Measurements from ENCODE around the gene MIS12. TPM values are rescaled to one million over a fixed set of nuclear protein-coding genes. Genes with fewer than 3 reads are reported as not detected.

Gene MIS12
- total and polyA plus RNA-seq, 2 of the 8 experiments (the other 6 are each of a cell fraction or from before 2014, with no cell fraction given): 9.5 to 25.6 TPM

- Histone ChIP-seq H3K27me3 (replicated peaks in 1 of 4; ENCODE audit: control insufficient read depth in 3 of 4, extremely low read depth in 1 of 4, insufficient read depth in 3 of 4, low read length in 3 of 4) (no peaks in the 10 kb centered on the region; a peak in 1 of 7 replicates), H4K91ac (replicated peaks; ENCODE audit: insufficient read length, low read length) (no peak overlapping the region), H3K4me2 (ENCODE audit: insufficient read depth in 1 of 2, low read depth in 2 of 2, low read length in 2 of 2) (no peak overlapping the region), H4K8ac (ENCODE audit: extremely low read depth, insufficient read depth, low read length) (no peak overlapping the region), H4K20me1 (replicated peaks in 1 of 2; ENCODE audit: control insufficient read depth in 1 of 2, insufficient read depth in 2 of 2, low read length in 2 of 2) (no peaks in the 10 kb centered on the region), H3K79me1 (ENCODE audit: low read depth, low read length) (no peaks in the 10 kb centered on the region), H3K4me3 (ENCODE audit: extremely low read depth in 1 of 4, insufficient read depth in 2 of 4, low read depth in 3 of 4, low read length in 4 of 4) (no peak overlapping the region), H3K18ac (ENCODE audit: extremely low read depth, low read length) (no peak overlapping the region), H2BK15ac (ENCODE audit: low read length) (no peak overlapping the region), H2AFZ (ENCODE audit: low read length) (no peak overlapping the region), H3K23ac (ENCODE audit: insufficient read length) (no peak overlapping the region), H3K23me2 (ENCODE audit: low read depth, low read length) (no peaks in the 10 kb centered on the region; the same call in 1 of the 2 replicates), H2BK5ac (ENCODE audit: low read depth, low read length) (no peak overlapping the region), H3K79me2 (ENCODE audit: control insufficient read depth in 1 of 2, insufficient read depth in 2 of 2, low read length in 2 of 2) (no peaks in the 10 kb centered on the region), H2BK12ac (ENCODE audit: low read depth, low read length) (no peak overlapping the region), H3K9ac (replicated peaks in 1 of 4; ENCODE audit: extremely low read depth in 1 of 4, low read depth in 3 of 4, low read length in 3 of 4) (no peak overlapping the region), H3K4ac (replicated peaks; ENCODE audit: insufficient read length, low read depth, low read length) (no peak overlapping the region), H3K27ac (ENCODE audit: low read depth, low read length) (no peak overlapping the region), H3K4me1 (replicated peaks in 1 of 4; ENCODE audit: control insufficient read depth in 3 of 4, insufficient read depth in 4 of 4, low read length in 3 of 4) (no peaks in the 10 kb centered on the region), H2BK20ac (ENCODE audit: low read length) (no peak overlapping the region), H2BK120ac (replicated peaks; ENCODE audit: low read depth, low read length) (no peak overlapping the region), H3K9me3 (ENCODE audit: insufficient read depth in 2 of 2, low read depth in 1 of 2, low read length in 1 of 2) (no peaks in the 10 kb centered on the region), H3K36me3 (ENCODE audit: control insufficient read depth in 2 of 4, insufficient read depth in 4 of 4, low read length in 3 of 4) (no peaks in the 10 kb centered on the region), H4K5ac (ENCODE audit: insufficient read length, low read depth, low read length) (no peak overlapping the region), H3K56ac (replicated peaks; ENCODE audit: insufficient read length, low read depth, low read length) (no peak overlapping the region), H3K14ac (ENCODE audit: insufficient read length) (no peak overlapping the region), H2AK5ac (ENCODE audit: low read depth, low read length) (no peak overlapping the region)
- FAIRE-seq (no peak), DNase-seq (ENCODE audit: low read depth in 1 of 2, low spot score in 2 of 2) (no peak)
- ChIA-PET CTCF (ENCODE audit: partially characterized antibody) (no interaction called here), POLR2A (ENCODE audit: partially characterized antibody) (no interaction called here)
- 85% methylated on average over 5 of the region's 5 CpGs; no CpG with 5 or more reads in 1 of the 2 experiments for WGBS, 2 experiments (ENCODE audit: extremely low coverage in 1 of 2, insufficient coverage in 1 of 2, insufficient read length in 1 of 2, insufficient replicate concordance in 2 of 2, low coverage in 1 of 2, low lambda C conversion rate in 2 of 2, missing lambda C conversion rate in 1 of 2)
- no peak for TF ChIP-seq TBP (IDR thresholded peaks at IDR 0.05; ENCODE audit: low read depth, low read length)
- TF ChIP-seq ATF2 (IDR thresholded peaks at IDR 0.05; ENCODE audit: low read length): no peak
- TF ChIP-seq CREB1 (IDR thresholded peaks at IDR 0.05): no peak
- no peak for TF ChIP-seq GTF2F1 (IDR thresholded peaks at IDR 0.05; ENCODE audit: borderline replicate concordance, low read depth, low read length)
- TF ChIP-seq HDAC2 (IDR thresholded peaks at IDR 0.05; ENCODE audit: borderline replicate concordance in 1 of 2, low read depth in 2 of 2, low read length in 2 of 2): no peak
- TF ChIP-seq SIRT6 (IDR thresholded peaks at IDR 0.05; ENCODE audit: low read length): no peak
- no peak for TF ChIP-seq RBBP5 (IDR thresholded peaks at IDR 0.05; ENCODE audit: borderline replicate concordance, low read depth, low read length)
- no peak for TF ChIP-seq MAFK (IDR thresholded peaks at IDR 0.05; ENCODE audit: low read depth, low read length)
- no peak for TF ChIP-seq SAP30 (IDR thresholded peaks at IDR 0.05; ENCODE audit: insufficient read depth, insufficient replicate concordance, low read length)
- TF ChIP-seq MAX (IDR thresholded peaks at IDR 0.05): no peak
Measured at GRCh38 chr17:5516060-5516792, 29.9 kb downstream of the MIS12 start.
